Glomerular visceral epithelial cell (primary cell): ENCODE data around the gene SND1.
A peak's percentile ranks its signal among the peaks of the same experiment; 100 is the strongest.

ENCODE experiments used
- DNase-seq: peaks from one replicate; pipeline ENCODE4 v3.0.0-alpha.2; 2016; ENCODE audit errors: extremely low spot score

The SND1 gene

GRCh38 chr7:128135515-128136214 is 483.7 kb downstream of the SND1 start:
- peak; percentile 47 for DNase-seq

DNA sequence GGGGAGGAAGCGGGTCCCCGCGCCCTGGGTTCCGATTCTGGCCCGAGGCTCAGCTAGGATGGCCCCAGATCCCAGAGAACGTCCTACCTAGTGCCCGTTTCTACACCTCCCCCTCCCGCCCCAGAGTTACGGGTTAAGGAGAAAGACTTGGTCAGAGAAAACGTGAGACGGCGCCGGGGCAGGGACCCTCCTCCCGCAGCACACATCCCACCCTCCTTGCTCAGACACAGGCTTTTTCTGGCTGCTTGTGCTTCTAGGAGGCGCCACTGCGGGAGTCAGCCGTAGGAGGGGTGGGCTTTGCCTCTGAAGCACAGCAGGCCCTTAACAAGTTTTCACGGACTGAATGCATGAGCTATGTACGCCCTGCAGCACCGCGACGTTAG is 484.2 kb downstream of the SND1 start:
- no peak for DNase-seq

GRCh38 chr7:128137181-128137580 is 485.2 kb downstream of the SND1 start:
- peak; percentile 11 for DNase-seq

DNA sequence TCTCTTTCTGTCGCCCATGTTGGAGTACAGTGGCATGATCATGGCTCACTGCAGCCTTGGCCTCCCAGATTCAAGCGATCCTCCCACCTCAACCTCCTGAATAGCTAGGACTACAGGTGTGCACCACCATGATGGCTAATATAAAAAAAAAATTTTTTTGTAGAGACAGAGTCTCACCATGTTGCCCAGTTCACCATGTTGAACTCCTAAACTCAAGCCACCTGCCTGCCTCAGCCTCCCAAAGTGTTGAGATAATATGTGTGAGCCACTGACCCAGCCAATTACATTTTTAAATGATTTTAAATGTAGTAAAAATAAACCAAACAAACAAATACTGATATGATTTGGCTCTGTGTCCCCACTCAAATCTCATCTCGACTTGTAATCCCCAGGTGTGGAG is 487.4 kb downstream of the SND1 start:
- DNase-seq = no peak

DNA sequence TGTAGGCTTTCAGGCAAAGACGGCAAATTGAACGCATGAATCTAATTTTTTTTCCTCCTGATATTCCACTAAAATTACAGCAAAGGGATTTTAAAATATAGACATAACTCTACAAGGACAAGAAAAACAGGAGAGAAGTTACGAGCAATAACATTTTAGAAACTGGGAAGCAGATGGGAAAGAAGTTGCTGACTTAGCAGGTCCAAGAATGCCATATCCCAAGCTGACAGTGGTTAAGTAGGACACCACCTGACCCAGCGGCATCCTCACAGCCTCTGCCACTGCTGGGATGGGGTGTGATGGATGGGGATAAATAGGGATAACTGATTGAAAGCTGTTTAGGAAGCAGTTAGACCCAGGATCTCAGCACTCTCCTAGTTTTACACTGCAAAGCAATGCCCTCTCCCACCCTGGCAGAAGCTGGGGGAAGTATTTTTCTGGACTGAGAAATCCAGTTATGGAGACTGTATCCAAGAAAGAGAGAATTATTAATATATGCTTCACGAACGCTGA is 489.7 kb downstream of the SND1 start:
- DNase-seq = no peak
